WI38 (cell line): Measurements from ENCODE around the gene GSTCD.
"Not testable (repeated sequence)": the region's sequence is repeated elsewhere in the genome, so short reads cannot be mapped to it uniquely, and the experiment has no call there.

Source experiments
- H3K4me3 ChIP-seq: 2 replicates; pipeline ENCODE4 v1.5.1; 2011; ENCODE audit warnings: low read depth, mild to moderate bottlenecking, control low read depth, low read length
- TF ChIP-seq, protein P1 (sequence below): IDR thresholded peaks from 2 replicates; pipeline ENCODE4 v1.5.1; 2012; ENCODE audit warnings: low read depth, mild to moderate bottlenecking, control low read depth, low read length

Gene GSTCD

DNA sequence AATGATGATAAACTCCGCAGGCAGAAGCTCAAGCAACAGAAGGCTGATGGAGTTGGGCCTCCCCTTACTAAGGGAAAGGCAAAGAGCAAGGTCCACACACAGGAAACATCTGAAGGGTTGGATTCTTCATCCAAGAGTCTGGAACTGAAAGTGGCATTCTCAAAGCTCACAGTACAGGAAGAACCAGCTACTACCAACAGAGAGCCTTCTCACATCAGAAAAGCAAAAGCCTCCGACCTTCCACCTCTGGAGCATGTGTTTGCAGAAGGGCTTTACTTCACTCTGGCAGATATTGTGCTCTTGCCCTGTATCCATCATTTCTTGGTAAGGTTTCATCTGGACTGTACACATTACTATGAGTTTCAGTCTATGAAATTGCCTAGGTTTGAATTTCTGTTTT lies 10.6 kb downstream of the GSTCD start:
- H3K4me3 ChIP-seq = no peak overlapping the region
- TF ChIP-seq, protein P1, sequence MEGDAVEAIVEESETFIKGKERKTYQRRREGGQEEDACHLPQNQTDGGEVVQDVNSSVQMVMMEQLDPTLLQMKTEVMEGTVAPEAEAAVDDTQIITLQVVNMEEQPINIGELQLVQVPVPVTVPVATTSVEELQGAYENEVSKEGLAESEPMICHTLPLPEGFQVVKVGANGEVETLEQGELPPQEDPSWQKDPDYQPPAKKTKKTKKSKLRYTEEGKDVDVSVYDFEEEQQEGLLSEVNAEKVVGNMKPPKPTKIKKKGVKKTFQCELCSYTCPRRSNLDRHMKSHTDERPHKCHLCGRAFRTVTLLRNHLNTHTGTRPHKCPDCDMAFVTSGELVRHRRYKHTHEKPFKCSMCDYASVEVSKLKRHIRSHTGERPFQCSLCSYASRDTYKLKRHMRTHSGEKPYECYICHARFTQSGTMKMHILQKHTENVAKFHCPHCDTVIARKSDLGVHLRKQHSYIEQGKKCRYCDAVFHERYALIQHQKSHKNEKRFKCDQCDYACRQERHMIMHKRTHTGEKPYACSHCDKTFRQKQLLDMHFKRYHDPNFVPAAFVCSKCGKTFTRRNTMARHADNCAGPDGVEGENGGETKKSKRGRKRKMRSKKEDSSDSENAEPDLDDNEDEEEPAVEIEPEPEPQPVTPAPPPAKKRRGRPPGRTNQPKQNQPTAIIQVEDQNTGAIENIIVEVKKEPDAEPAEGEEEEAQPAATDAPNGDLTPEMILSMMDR = no peak

DNA sequence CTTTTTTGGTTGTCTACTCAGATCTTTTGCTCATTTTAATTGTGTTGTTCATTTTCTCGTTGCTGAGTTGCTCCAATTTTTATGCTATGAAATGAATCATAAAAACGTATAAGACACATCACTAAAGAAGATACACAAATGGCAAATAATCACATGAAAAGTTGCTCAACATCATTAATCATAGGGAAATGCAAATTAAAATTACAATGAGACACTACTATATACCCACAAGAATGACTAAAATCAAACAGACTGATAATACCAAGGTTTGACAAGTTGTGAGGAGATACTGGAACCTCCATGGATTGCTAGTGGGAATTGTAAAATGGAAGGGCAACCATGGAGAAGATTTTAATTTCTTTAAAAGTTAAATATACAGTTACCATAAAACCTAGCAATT lies 17.0 kb downstream of the GSTCD start:
- TF ChIP-seq, protein P1 = no peak
- no peak overlapping the region for H3K4me3 ChIP-seq

DNA sequence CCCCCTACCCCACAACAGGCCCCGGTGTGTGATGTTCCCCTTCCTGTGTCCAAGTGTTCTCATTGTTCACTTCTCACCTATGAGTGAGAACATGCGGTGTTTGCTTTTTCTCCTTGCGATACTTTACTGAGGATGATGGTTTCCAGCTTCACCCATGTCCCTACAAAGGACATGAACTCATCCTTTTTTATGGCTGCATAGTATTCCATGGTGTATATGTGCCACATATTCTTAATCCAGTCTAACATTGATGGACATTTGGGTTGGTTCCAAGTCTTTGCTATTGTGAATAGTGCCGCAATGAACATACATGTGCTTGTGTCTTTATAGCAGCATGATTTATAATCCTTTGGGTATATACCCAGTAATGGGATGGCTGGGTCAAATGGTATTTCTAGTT lies 21.3 kb downstream of the GSTCD start:
- H3K4me3 ChIP-seq = not testable (repeated sequence)

DNA sequence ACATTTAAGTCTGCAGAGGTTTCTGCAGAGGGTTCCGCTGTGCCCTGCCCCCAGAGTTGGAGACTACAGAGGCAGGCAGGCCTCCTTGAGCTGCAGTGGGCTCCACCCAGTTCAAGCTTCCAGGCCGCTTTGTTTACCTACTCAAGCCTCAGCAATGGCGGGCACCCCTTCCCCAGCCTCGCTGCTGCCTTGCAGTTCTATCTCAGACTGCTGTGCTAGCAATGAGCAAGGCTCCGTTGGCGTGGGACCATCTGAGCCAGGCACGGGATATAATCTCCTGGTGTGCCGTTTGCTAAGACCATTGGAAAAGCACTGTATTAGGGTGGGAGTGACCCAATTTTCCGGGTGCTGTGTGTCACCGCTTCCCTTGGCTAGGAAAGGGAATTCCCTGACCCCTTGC lies 26.6 kb downstream of the GSTCD start:
- not testable (repeated sequence) for H3K4me3 ChIP-seq

DNA sequence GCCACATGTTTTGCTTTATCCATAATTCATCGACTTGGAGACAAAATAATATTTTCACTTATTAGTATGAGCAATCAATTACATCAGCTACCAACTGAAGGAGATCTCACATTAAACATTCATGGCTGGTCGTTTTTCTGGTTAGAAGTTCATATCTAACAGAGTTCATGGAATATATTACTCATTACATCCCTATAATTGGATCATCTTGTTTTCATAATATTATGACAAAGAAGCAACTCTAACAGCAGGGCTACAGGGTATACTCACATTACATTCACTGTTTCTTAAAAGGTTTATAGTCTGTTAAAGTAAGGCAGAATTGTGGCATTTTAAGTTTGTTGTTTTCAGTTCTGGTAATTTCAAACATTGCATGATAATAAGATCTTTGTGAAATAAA lies 33.0 kb downstream of the GSTCD start:
- no peak overlapping the region for H3K4me3 ChIP-seq
- TF ChIP-seq, protein P1 = no peak

DNA sequence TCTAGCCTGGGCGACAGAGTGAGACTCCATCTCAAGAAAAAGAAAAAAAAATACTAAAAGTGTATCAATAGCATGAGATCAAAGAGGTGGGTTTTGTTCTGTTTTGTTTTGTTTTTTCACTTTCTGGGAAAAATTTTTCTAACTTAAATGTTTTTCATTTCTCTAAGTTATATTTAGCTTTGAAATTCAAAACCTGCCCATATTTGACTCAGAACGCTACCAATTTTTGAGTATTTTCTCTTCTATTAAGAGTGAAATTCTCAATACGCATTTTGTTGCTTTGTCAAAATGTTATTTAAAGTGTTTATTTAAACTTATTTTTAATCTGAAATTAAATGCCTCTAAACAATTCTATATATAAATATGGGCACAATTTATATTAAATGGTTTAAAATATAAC lies 39.6 kb downstream of the GSTCD start:
- no peak overlapping the region for H3K4me3 ChIP-seq
- TF ChIP-seq, protein P1 = no peak

DNA sequence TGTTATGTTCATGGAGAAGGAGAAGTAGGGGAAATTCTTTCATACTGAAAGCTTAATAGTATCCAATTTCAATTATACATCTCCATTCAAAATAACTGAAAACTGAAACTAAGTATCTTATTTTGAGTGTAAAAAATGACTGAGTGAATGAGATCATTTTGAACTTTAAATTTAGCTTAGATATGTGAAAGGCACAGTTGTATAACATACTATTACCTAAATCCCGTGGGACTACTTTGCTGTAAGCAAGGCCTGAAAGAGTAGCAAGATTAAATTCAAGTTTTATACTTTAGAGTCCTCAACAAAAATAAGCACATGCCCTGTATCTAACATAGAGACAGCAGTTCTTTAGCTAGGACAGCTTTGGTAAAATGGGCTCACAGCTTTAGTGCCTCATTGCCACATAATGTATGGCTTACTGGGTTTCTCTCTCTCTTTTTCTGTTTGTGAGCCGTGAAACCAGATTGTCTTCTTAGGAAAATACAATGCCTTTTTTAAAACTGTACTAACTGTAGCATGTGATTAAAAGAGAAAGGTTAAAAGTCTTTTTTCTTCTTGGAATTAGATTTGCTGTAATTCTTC lies 43.2 kb downstream of the GSTCD start:
- H3K4me3 ChIP-seq = no peak overlapping the region
- TF ChIP-seq, protein P1 = no peak

GRCh38 chr4:105753361-105753760 lies 44.8 kb downstream of the GSTCD start:
- TF ChIP-seq, protein P1 = no peak
- no peak overlapping the region for H3K4me3 ChIP-seq
